ENCODE data around the gene EXOC5.

The EXOC5 gene

GRCh38 chr14:57161583-57162234 is 107.0 kb downstream of the EXOC5 start:
- no peak for DNase-seq

DNA sequence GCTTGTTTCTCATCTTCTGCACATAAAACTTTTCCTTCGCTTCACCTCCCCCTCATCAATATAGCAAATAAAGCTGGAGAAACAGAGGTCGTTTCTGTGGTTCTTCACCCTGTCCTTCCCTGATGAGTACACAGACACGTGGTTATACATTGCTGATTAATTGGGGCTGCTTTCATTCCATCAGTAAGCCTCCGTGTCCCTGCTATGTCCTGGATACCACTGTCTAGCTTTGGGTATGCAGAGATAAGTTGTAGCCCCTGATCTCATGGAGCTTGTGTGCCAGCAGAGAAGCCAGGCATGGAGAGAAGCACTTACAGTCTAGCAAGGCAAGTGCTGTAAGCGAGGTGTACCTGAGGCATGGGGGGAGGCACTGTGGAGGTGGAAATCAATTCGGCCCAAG is 108.4 kb downstream of the EXOC5 start:
- no peak for DNase-seq

DNA sequence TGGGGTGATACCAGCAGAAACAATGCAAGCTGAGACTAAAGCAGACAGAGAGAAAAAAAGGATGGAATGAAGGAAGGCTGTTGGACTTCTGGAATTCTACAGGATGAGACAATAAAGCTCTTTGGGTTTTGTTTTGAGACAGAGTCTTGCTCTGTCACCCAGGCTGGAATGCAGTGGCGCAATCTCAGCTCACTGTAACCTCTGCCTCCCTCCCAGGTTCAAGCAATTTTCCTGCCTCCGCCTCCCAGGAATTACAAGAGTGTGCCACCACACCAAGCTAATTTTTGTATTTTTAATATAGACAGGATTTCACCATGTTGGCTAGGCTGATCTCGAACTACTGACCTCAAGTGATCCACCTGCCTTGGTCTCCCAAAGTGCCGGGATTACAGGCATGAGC is 115.4 kb downstream of the EXOC5 start:
- no peak for DNase-seq

Data from activated CD4-positive, alpha-beta T cell treated with anti-CD3 and anti-CD28 coated beads, Interleukin-2, amount 50 U/mL, for 4 hours (primary cell).